Islet precursor cell (in vitro differentiated cells): ENCODE results near the gene CTTNBP2NL.
A peak's percentile ranks its signal among the peaks of the same experiment; 100 is the strongest.
"Not testable (repeated sequence)": the region's sequence is repeated elsewhere in the genome, so short reads cannot be mapped to it uniquely, and the experiment has no call there.

Source experiments
- DNase-seq: peaks from one replicate; pipeline ENCODE4 v3.0.0-alpha.2; 2018

Gene CTTNBP2NL

DNA sequence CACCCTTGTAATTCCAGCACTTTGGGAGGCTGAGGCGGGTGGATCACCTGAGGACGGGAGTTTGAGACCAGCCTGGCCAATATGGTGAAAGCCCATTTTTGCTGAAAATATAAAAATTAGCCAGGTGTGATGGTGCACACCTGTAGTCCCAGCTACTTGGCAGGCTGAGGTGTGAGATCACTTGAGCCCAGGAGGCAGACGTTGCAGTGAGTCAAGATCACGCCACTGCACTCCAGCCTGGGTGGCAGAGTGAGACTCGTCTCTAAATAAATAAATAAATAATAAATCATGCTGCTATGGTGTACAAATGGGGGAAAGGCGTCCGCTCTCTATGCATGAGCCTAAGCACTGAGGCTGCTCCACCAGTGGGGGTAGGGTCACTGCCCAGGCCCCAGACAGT is 74.3 kb downstream of the CTTNBP2NL start:
- not testable (repeated sequence) for DNase-seq

DNA sequence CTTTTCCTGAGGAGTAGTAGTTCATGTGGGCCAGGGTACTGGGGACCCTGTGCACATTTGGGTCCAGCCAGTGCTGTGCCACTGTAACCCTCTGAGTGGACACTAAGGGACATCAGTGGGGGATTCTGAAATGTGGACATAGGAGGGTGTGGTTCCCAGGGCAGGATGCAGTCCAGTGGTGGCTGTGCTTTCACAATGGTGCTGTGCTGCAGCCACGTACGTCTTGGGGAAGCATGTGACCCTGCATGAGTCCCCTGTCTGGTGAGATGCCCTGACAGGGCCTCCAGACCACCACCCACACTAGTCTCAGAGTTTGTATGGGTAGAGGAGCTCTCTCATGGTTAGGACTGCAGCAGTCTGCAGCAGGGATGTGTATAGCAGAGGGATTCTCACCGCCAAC is 75.0 kb downstream of the CTTNBP2NL start:
- DNase-seq = no peak

DNA sequence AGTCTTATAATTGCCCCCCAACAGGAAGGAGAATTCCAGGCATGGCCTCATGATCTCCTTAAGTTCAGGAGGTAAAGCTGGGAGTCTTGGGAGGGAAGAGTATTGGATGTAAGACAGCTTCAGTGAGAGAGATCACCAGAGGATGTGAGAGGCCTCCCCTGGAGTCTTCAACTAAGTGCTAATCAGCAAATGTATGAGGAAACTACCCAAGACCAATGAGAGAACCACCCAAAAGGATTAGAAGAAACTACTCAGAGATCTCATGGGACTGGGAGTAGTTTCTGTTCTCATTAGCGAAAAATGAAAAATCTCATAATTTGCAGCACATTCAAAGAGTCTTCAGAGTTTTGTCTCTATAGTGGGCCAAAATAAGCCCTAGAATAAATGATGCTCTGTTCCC is 76.1 kb downstream of the CTTNBP2NL start:
- DNase-seq = no peak

DNA sequence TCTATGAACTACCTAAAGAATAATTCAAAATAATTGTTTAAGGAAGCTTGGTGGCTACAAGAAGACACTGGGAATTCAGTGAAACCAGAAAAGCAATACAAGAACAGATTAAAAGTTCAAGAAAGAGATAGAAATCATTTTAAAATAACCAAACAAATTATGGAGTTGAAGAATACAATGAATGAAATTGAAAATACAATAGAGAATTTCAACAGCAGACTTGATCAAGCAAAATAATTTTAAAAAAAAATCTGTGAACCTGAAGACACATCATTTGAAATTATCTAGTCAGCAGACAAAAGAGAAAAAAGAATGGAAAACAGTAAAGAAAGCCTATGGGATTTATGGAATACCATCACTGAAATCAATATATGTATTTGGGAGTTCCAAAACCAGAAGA is 81.5 kb downstream of the CTTNBP2NL start:
- no peak for DNase-seq

DNA sequence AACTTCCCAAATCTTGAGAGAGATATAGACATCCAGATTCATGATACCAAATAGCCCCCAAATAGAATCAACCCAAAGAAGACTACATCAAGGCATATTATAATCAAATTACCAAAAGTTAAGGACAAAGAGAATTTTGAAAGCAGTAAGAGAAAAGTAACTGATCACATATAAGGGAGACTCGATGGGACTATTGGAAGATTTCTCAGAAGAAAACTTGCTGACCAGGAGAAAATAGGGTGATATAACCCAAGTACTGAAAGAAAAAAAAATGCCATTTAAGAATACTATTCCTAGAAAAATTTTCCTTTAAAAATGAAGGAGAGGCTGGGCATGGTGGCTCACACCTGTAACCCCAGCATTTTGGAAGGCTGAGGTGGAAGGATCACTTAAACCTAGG is 82.3 kb downstream of the CTTNBP2NL start:
- DNase-seq = no peak

DNA sequence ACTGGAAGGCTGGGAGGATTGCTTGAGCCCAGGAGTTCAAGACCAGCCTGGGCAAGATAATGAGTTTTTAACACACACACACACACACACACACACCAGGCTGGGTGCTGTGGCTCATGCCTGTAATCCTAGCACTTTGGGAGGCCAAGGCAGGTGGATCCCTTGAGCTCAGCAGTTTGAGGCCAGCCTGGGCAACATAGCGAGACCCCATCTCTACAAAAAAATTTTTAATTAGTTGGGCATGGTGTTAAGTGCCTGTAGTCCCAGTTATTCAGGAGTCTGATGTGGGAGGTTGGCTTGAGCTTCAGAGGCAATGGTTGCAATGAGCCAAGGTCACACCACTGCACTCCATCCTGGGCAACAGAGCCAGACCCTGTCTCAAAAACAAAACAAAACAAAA is 90.0 kb downstream of the CTTNBP2NL start:
- DNase-seq = not testable (repeated sequence)

DNA sequence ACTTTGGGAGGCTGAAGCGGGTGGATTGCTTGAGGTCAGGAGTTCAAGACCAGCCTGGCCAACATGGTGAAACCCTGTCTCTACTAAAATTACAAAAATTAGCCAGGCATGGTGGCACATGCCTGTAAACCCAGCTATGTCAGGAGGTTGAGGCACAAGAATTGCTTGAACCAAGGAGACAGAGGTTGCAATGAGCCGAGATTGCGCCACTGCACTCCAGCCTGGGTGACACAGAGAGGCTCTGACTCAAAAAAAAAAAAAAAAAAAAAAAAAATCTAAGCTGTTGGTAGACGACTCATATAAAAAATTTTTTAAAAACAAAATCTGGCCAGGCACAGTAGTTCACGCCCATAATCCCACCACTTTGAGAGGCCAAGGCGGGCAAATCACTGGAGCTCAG is 91.7 kb downstream of the CTTNBP2NL start:
- DNase-seq = not testable (repeated sequence)

DNA sequence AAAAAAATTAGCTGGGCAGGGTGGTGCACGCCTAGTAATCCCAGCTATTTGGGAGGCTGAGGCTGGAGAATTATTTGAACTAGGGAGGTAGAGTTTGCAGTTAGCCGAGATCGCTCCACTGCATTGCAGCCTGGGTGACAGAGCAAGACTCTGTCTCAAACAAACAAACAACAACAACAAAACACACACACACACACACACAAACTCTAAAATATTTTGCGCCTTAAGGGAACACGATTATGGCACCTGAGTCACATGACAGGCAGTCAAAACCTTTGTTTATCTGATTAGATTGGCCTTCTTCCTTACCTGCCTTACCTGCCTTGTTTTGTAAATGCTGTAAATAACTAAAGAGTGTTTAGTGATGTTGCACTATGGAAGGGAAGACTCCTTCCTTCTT is 92.1 kb downstream of the CTTNBP2NL start:
- DNase-seq = no peak

DNA sequence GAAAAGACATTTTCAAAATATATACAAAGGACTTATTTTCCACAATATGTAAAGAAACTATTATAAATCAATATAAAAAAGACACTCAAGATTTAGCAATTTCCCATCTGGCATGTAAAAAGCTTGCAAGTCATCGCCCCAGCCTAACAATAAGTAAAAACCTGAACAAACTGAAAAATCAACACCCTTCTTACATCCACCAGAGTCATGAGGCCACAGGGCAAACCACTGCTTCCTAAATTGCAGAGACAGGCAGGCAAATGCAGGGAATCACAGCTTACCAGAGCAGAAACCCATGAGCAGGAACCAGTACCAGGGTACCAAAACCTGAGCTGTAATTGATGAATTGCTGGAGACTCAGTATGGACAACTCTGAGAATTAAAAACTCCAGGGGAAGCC is 96.1 kb downstream of the CTTNBP2NL start:
- DNase-seq = no peak

DNA sequence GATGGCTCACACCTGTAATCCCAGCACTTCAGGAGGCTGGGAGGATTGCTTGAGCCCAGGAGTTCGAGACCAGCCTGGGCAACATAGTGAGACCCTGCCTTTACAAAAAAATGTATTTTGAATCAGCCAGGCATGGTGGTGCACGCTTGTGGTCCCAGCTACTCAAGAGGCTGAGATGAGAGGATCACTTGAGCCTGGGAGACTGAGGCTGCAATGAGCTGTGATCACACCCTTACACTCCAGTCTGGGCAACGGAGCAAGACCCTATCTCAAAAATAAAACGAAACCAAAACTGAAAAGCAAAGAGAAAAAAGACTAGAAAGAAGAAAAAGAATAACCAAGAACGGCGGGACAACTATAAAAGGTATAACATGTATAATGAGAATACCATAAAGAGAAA is 97.3 kb downstream of the CTTNBP2NL start:
- DNase-seq = no peak

DNA sequence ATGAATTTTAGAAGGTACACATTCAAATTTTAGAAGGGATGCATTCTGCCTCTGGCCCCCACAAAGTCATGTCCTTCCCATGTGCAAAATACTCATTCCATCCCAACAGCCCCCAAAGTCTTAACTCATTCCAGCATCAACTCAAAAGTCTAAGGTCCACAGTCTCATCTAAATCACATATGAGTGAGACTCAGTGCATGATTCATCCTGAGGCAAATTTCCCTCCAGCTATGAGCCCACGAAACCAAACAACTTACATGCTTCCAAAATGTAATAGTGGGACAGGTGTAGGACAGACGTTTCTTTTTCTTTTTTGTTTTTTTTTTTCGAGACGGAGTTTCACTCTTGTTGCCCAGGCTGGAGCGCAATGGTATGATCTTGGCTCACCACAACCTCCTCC is 100.3 kb downstream of the CTTNBP2NL start:
- DNase-seq = no peak

DNA sequence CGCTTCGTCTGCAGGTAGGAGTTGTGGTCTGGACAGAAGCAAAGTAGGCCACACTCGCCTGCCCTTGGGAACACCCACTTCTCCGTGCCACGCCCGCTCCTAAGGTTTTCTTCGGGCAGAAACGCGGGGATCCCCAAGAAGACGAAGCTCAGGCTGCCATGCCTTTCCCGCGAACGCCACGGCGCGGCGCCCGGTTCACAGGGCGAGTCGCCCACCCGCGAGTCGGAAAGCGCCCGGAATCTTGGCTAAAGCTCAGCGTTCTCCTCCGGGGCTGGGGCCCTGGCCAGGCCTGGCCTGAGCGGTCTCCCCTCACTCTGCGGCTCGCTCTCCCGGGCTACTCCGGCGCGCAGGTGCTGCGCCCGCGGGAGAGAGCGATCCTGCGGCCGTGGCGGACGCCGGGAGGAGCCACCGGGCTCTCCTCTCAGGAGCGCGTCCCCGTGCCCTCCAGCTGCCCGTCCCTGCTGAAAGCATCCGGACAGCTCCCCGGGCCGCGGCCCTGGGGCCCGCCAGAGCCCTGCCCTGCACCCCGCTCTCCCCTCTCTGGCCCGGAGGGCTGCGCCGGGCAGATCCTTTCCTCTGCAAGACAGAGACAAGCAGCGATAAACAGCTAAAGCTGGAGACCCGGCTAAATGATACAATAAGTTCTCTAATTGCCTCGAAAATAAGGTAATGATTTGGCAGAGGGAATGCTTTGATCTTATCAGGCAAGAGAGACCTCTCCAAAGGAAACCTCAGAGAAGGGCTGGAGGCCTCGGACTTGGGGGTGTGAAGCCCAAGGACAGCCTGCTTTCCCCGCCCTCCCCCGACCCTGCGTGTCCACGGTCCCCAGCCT is 106.0 kb downstream of the CTTNBP2NL start:
- DNase-seq = peak; percentile 76

DNA sequence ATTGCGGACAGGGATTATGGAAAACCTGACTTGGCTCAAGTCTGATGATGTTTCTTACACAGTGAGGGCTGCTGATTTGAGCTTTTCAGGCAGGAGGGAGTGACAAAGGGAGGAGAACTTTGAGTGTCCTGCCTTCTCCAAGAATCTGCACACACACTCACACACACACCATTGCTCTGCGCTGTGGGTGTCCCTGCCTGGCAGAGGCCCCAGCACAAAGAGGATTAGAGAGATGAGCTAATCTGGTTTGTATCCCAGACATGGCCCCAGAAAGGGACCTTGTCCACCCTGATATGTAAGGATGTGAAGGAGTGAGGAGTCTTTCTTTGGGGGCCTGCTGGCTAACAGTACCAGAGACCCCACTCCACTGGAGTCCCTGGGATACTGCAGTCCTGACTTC is 106.8 kb downstream of the CTTNBP2NL start:
- no peak for DNase-seq

DNA sequence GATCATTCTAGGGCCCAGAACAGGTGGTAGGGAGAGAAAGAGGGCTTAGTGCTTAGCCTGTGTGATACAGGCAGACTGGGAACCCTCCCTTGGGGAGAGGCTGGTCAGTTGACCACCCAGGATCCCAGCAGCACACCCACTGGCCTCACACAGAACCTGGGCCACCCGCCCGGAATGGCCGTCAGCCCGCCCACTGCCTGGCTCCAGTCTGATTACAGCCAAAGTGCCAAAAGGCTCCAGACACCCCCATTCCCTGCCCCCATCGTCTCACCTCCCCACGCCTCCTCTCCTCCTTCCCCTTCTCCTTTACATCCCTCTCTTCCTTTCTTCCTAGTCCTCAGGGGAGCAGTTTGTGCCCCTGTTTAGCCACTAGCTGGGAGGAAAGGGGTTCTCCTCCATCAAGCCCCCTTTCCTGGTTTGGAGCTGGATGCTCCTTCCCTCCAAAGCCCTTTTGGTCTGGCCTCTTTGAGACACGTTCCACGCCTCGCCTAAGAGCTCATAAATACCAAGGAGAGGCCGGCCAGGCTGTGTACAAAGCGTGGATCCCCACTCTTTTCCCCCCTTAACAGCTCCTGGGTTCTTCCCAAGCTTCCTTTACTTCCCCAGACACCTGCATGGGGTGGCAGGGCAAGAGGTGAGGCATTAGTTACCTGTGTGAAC is 108.1 kb downstream of the CTTNBP2NL start:
- DNase-seq = no peak

DNA sequence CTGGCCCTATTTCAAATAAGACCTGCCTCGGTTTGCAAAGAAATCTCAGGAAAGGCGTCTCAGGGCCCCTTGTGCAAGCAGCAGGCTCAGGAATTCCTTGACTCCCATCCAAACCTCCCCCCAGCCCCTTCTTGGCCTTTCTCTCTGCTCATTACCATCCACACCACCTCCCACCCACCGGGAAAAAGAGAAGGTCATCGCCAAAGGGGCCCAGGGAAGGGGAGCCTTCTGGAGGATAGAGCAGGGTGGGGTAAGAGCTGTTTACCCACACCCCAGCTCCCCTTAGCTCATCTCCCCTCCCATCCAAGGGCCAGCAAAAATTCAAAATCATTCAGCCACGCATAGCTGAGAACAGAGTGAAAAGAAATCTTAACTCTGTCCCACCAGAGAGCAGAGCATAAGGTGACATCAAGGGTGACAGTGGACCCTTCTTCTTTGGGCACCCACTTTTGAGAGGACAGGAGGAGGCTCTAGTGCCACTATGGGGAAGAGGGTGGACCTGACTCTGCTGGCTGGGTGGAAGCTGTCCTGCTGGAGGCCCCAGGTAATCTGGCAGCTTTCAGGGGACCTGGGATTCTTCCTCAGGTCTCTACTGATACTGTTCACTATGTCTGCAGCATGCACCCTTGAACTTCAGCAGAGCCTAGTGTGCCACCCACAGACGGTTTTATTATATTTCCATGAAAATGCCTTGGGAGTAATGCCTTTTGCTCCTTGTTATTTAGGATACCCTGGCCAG is 108.8 kb downstream of the CTTNBP2NL start:
- DNase-seq = no peak

DNA sequence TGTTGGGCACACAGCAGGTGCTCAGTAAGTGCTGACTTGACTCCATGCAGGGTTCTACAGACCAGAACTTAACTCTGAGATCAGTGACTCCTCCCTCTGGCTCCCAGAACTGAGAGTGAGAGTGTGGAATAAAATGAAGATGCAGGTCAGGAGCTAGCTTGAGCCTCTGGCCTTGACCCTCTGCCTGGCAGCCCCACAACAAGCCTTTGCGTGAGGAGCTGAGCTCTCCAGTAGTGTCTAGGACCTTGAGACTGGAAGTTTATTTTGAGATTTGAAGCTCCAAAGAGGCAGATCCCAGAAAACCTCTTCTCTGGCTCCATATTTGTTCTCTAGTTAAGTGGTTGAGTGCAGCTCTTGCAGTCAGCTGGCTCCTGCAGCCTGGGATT is 109.4 kb downstream of the CTTNBP2NL start:
- no peak for DNase-seq

DNA sequence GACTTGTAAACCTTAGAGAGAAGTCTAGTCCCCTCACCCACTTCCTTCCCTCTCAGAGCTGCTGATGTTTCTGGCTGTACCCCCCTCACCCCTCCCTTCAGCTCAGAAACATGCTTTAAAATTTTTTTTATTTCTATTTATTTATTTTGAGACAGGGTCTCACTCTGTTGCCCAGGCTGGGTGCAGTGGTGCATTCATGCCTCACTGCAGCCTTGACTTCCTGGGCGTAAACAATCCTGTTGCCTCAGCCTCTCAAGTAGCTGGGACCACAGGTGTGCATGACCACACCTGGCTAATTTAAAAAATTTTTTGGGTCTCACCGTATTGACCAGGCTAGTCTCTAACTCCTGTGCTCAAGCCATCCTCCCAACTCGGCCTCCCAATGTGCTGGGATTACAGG is 109.9 kb downstream of the CTTNBP2NL start:
- no peak for DNase-seq

DNA sequence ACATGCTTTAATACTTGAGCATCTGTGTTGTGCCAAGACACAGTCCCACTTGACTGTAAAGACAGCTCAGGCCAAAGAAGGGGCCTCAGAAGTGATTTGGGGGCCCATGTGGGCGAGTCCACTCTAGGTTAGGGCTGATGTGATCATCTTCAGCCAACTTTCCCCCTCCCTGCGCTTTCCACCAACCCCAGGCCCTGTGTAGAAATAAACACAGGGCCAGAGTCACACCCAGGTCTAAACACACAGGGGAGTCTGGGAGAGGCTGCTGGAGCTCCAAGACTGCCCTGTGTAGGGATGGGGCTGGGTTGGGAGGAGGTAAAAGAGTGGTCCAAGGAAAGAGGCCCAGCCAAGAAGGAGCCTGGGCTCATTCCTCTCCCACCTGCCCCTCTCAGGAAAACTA is 110.3 kb downstream of the CTTNBP2NL start:
- no peak for DNase-seq

DNA sequence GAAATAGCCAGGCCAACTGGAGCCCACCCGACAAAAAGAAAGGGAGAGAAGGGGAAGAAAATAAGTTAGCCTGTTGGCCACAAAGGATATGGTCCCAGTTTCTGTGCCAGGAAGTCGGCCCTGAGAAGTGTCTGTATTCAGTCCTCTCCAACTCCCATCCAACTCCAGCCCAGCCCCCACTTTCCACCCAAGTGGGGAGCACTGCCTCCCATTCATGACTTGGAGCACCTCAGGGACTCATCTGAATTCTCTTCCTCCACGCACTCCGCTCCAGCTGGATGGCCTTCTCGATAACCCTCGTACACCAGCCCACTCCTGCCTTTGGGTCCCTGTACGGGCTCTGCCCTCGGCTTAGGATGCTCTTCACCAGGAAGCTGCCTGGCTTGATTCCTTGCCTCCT is 110.7 kb downstream of the CTTNBP2NL start:
- DNase-seq = no peak

DNA sequence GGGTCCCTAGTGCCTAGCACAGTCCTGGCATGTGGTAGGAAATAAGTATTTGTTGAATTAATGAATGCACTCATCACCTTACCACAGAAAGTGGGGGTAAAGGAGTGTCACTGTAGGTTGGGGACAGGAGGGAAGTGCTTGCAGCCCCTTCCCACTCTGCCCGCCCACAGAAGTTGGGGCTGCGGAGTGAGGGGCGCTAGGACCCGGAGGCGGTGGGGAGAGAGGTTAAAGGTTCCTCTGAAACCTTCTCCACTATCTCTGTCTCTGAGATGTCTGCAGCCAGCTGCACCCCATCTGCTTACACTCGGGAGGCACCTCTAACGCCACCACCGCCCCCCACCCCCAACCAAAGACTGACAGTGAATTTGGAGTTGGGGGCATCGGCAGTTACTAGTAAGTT is 111.3 kb downstream of the CTTNBP2NL start:
- DNase-seq = no peak

DNA sequence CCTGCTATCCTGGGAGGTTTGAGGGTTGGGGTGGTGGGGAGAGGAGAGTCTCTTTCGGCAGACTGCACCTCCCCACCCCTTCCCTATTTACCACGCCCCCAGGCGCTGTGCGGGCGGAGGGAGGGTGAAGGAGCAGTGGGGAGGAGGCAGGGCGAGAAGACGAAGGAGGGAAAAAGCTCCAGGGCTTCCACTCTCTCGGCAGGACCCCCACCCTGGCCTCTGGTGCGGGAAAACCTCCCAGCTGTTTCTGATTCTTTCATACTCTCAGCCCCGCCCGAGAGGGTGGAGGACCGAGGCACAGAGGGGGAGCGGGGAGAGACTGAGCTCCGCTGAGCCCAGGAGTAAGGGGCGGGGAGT is 111.9 kb downstream of the CTTNBP2NL start:
- no peak for DNase-seq

DNA sequence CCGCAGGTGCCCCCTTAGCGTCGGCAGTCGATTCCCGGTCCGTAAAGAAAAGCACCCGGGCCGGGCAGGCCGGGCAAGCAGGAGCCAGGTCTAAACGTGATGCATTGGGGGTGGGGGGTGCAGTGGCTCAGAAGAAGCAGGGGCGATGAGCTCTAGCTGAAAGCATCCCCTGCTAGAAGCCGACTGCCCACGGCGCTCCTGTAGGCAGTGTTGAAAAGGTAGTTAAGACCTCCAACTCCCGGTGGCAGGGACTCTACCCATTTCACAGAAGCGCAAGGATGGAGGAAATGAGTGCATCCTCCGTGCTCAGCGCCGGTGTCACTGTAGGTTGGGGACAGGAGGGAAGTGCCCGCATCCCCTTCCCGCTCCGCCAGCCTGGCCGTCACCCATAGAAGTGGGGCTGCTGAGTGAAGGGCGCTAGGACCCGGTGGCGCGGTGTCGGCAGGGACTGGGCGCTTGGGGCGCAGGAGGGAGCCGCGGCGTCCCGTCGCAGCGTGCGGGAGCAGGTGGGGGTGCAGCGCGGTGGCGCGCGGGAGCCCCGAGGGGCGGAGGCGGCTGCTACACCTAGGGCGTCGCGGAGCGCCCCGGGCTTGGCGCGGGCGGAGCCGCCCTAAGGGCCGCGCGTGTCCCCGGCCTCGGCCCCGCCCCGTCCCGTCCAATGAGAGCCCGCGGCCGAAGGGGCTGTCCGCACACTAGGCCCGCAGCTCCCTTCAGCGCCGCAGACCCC is 112.4 kb downstream of the CTTNBP2NL start, which contains the start of gene WNT2B:
TSS of gene WNT2B (plus strand) at position 688 of the 727 bp plus-strand sequence. CDS start 298 bp downstream, outside the sequence.
- no peak for DNase-seq

DNA sequence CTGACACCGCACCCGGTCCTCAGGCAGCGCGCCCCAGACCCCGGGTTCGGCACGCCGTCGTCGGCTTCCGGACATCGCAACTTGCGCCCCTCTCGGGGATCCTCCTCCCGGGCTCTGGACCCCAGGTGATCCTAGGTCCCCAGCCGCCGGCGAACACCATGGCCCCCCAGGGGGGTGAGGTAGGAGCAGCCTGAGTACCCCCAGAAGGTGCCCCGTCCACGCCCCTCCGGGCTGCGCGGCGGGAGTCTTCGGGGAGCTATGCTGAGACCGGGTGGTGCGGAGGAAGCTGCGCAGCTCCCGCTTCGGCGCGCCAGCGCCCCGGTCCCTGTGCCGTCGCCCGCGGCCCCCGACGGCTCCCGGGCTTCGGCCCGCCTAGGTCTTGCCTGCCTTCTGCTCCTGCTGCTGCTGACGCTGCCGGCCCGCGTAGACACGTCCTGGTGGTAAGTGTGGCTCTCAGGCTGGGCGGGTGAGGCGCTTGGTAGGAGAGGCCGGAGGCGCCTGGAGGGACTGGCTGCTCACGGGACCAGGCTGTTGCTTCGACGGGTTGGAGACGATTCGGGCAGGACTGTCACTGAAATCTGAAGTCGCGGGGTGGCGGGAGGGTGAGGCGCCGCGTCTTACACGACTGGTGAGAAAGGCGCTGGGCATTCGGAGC is 113.1 kb downstream of the CTTNBP2NL start:
- peak; percentile 74 for DNase-seq
